WTC11 (cell line): Measurements from ENCODE around the gene URAD. TPM values are rescaled to one million over a fixed set of nuclear protein-coding genes. Genes with fewer than 3 reads are reported as not detected.
"Not testable (repeated sequence)": the region's sequence is repeated elsewhere in the genome, so short reads cannot be mapped to it uniquely, and the experiment has no call there.

Experiments
- ATAC-seq: fragments of 200-7000 bp; cut with Tn5 transposase; 2 replicates; pipeline ENCODE4 v1.10.0; 2021; ENCODE audit warnings: mild to moderate bottlenecking, moderate library complexity
- CTCF ChIA-PET: fragments of 300-600 bp; sonication (Branson Sonifier 250); formaldehyde crosslinking; loops from one replicate; lab custom pipeline; 2021; ENCODE audit warnings: antibody characterized with exemption; lab: Charles Lee
- POLR2A ChIA-PET: fragments of 350-600 bp; sonication (Branson Sonifier 250); formaldehyde crosslinking; loops from one replicate; lab custom pipeline; 2021; ENCODE audit warnings: antibody characterized with exemption; lab: Charles Lee
- DNase-seq: peaks from one replicate; pipeline ENCODE4 v3.0.0; 2021; ENCODE audit warnings: low spot score
- H3K27ac Mint-ChIP-seq: 2 replicates; pipeline ENCODE4 v1.8.0; 2021; ENCODE audit warnings: mixed read lengths
- H3K27me3 Mint-ChIP-seq: 2 replicates; pipeline ENCODE4 v1.8.0; 2021; ENCODE audit warnings: low read depth, mild to moderate bottlenecking, moderate library complexity, mixed read lengths
- H3K36me3 Mint-ChIP-seq: 2 replicates; pipeline ENCODE4 v1.8.0; 2021; ENCODE audit warnings: mixed read lengths
- H3K4me1 Mint-ChIP-seq: 2 replicates; pipeline ENCODE4 v1.8.0; 2022; ENCODE audit warnings: mixed read lengths
- H3K4me3 Mint-ChIP-seq: 2 replicates; pipeline ENCODE4 v1.8.0; 2021; ENCODE audit warnings: mild to moderate bottlenecking, moderate library complexity, mixed read lengths
- H3K9me3 Mint-ChIP-seq: 2 replicates; pipeline ENCODE4 v1.8.0; 2021; ENCODE audit warnings: mixed read lengths
- CREB1 ChIP-seq: sonication (generic); formaldehyde crosslinking; IDR thresholded peaks from 2 replicates; pipeline ENCODE4 v1.8.0; 2023; ENCODE audit warnings: mild to moderate bottlenecking, missing genetic modification reagents
- ESRRA ChIP-seq: sonication (generic); formaldehyde crosslinking; IDR thresholded peaks from 2 replicates; pipeline ENCODE4 v1.8.1; 2022; ENCODE audit warnings: mild to moderate bottlenecking, missing genetic modification reagents, borderline replicate concordance
- FOXK1 ChIP-seq: sonication (generic); formaldehyde crosslinking; IDR thresholded peaks from 2 replicates; pipeline ENCODE4 v1.8.0; 2022; ENCODE audit warnings: mild to moderate bottlenecking, moderate library complexity, missing genetic modification reagents
- GTF2I ChIP-seq: fragments of 250-450 bp; sonication (Bioruptor Pico); conservative IDR thresholded peaks from 2 replicates; pipeline ENCODE4 v1.4.0; 2021; ENCODE audit warnings: mild to moderate bottlenecking
- MXD4 ChIP-seq: fragments of 250-450 bp; sonication (Bioruptor Pico); IDR thresholded peaks from 2 replicates; pipeline ENCODE4 v1.8.0; 2021; ENCODE audit warnings: mild to moderate bottlenecking, moderate library complexity, borderline replicate concordance
- OVOL2 ChIP-seq: fragments of 250-450 bp; sonication (Bioruptor Pico); IDR thresholded peaks from 2 replicates; pipeline ENCODE4 v1.9.0; 2021; ENCODE audit warnings: mild to moderate bottlenecking, borderline replicate concordance
- RELA ChIP-seq: sonication (generic); formaldehyde crosslinking; IDR thresholded peaks from 2 replicates; pipeline ENCODE4 v1.8.1; 2022; ENCODE audit warnings: missing genetic modification reagents, mild to moderate bottlenecking, borderline replicate concordance
- RORB ChIP-seq: fragments of 250-450 bp; sonication (Bioruptor Pico); IDR thresholded peaks from 2 replicates; pipeline ENCODE4 v1.9.0; 2021; ENCODE audit warnings: mild to moderate bottlenecking
- SMAD4 ChIP-seq: sonication (generic); formaldehyde crosslinking; IDR thresholded peaks from 2 replicates; pipeline ENCODE4 v1.8.0; 2022; ENCODE audit warnings: mild to moderate bottlenecking, missing genetic modification reagents
- SOX15 ChIP-seq: fragments of 250-450 bp; sonication (Bioruptor Pico); IDR thresholded peaks from 2 replicates; pipeline ENCODE4 v1.9.0; 2021; ENCODE audit warnings: mild to moderate bottlenecking
- TP53 ChIP-seq: sonication (generic); formaldehyde crosslinking; IDR thresholded peaks from 2 replicates; pipeline ENCODE4 v1.8.1; 2023; ENCODE audit warnings: mild to moderate bottlenecking, missing genetic modification reagents
- ZBTB21 ChIP-seq: sonication (generic); formaldehyde crosslinking; IDR thresholded peaks from 2 replicates; pipeline ENCODE4 v1.8.1; 2023; ENCODE audit warnings: mild to moderate bottlenecking, missing genetic modification reagents, borderline replicate concordance
- ZNF232 ChIP-seq: sonication (generic); formaldehyde crosslinking; IDR thresholded peaks from 2 replicates; pipeline ENCODE4 v1.8.0; 2022; ENCODE audit warnings: mild to moderate bottlenecking, missing genetic modification reagents
- ZNF396 ChIP-seq: fragments of 250-450 bp; sonication (Bioruptor Pico); IDR thresholded peaks from 2 replicates; pipeline ENCODE4 v1.8.0; 2021; ENCODE audit warnings: mild to moderate bottlenecking, moderate library complexity, borderline replicate concordance
- total RNA-seq: library from RNA; stranded (reverse); gene quantifications from 3 replicates; pipeline ENCODE4 v1.2.3, GENCODE V29; 2021
- TF ChIP-seq, protein P1 (sequence below): fragments of 250-450 bp; sonication (Bioruptor Pico); IDR thresholded peaks from 2 replicates; pipeline ENCODE4 v1.9.0; 2021; ENCODE audit warnings: mild to moderate bottlenecking
- TF ChIP-seq, protein P2 (sequence below): sonication (generic); formaldehyde crosslinking; conservative IDR thresholded peaks from 2 replicates; pipeline ENCODE4 v1.8.1; 2023; ENCODE audit warnings: mild to moderate bottlenecking, low read depth, missing genetic modification reagents, moderate library complexity
- TF ChIP-seq, protein P3 (sequence below): sonication (generic); formaldehyde crosslinking; IDR thresholded peaks from 2 replicates; pipeline ENCODE4 v1.8.0; 2022; ENCODE audit warnings: mild to moderate bottlenecking, missing genetic modification reagents
- TF ChIP-seq, protein P4 (sequence below): sonication (generic); formaldehyde crosslinking; IDR thresholded peaks from 2 replicates; pipeline ENCODE4 v1.8.1; 2023; ENCODE audit warnings: mild to moderate bottlenecking, missing genetic modification reagents, moderate library complexity
- TF ChIP-seq, protein P5 (sequence below): fragments of 250-450 bp; sonication (Bioruptor Pico); conservative IDR thresholded peaks from 2 replicates; pipeline ENCODE4 v1.9.0; 2021; ENCODE audit warnings: mild to moderate bottlenecking
- TF ChIP-seq, protein P6 (sequence below): sonication (generic); formaldehyde crosslinking; IDR thresholded peaks from 2 replicates; pipeline ENCODE4 v1.8.1; 2023; ENCODE audit warnings: mild to moderate bottlenecking, moderate library complexity, missing genetic modification reagents
- TF ChIP-seq, protein P7 (sequence below): fragments of 250-450 bp; sonication (Bioruptor Pico); IDR thresholded peaks from 2 replicates; pipeline ENCODE4 v2.1.2; 2022; ENCODE audit warnings: mild to moderate bottlenecking, moderate library complexity

The URAD gene
- total RNA-seq, 1 experiment from 2014 or later: not detected

DNA sequence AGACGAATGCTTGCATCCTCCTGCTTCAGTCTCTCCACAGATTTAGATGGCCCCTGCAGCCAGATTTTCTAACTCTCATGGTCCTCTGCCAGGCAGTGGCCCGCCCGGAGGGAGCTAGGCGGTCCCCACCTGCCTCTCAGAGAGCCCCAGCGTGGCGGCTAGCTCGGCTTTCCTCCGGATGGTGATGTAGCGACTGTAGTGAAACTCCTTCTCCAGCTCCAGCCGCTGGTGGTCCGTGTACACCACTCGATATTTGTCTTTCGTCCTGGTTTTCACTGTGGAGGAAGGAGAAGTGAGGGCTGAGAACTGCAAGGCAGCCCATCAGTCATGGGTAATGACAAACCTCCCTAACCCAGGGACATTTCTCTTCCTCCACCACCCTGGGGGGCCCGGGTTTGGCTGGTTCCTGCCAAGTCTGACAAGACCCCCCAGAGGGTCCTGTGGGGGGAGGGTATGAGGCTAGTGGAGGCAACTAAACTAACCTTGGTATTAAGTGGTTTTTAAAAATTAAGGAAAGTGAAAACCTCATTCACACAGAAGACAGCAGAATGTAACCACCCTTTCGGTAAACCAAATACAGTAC is 23.7 kb downstream of the URAD start (continued):
- TF ChIP-seq, protein P1, sequence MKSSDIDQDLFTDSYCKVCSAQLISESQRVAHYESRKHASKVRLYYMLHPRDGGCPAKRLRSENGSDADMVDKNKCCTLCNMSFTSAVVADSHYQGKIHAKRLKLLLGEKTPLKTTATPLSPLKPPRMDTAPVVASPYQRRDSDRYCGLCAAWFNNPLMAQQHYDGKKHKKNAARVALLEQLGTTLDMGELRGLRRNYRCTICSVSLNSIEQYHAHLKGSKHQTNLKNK (CRISPR knock-in tag): no peak
- TF ChIP-seq ZBTB21 (no peak), RELA (no peak), FOXK1 (CRISPR knock-in tag) (no peak), TP53 (no peak), ZNF232 (CRISPR knock-in tag) (no peak), SOX15 (CRISPR knock-in tag) (no peak)
- TF ChIP-seq, protein P2, sequence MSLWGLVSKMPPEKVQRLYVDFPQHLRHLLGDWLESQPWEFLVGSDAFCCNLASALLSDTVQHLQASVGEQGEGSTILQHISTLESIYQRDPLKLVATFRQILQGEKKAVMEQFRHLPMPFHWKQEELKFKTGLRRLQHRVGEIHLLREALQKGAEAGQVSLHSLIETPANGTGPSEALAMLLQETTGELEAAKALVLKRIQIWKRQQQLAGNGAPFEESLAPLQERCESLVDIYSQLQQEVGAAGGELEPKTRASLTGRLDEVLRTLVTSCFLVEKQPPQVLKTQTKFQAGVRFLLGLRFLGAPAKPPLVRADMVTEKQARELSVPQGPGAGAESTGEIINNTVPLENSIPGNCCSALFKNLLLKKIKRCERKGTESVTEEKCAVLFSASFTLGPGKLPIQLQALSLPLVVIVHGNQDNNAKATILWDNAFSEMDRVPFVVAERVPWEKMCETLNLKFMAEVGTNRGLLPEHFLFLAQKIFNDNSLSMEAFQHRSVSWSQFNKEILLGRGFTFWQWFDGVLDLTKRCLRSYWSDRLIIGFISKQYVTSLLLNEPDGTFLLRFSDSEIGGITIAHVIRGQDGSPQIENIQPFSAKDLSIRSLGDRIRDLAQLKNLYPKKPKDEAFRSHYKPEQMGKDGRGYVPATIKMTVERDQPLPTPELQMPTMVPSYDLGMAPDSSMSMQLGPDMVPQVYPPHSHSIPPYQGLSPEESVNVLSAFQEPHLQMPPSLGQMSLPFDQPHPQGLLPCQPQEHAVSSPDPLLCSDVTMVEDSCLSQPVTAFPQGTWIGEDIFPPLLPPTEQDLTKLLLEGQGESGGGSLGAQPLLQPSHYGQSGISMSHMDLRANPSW (CRISPR knock-in tag): no peak

DNA sequence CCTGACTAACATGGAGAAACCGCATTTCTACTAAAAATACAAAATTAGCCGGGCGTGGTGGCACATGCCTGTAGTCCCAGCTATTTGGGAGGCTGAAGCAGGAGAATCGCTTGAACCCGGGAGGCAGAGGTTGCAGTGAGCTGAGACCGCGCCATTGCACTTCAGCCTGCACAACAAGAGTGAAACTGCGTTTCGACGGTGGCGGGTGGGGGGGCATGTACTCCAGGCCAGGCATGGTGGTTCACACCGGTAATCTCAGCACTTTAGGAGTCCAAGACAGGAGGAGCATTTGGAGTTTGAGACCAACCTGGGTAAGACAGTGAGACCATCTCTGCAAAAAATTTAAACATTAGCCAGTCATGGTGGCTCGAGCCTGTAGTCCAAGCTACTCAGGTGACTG is 24.3 kb downstream of the URAD start:
- POLR2A ChIA-PET: interaction anchor here (0.6 kb wide), 2 partner anchors 17 to 416 kb away, joined by 3 read pairs; no protein-coding TSS in a partner anchor
- CTCF ChIA-PET: interaction anchor here (0.7 to 4.2 kb wide), 4 partner anchors 20 to 602 kb away, joined by 3 to 22 read pairs (median 4); no protein-coding TSS in a partner anchor
- not testable (repeated sequence) for DNase-seq, H3K4me3 Mint-ChIP-seq, H3K36me3 Mint-ChIP-seq, ATAC-seq, H3K27ac Mint-ChIP-seq, H3K9me3 Mint-ChIP-seq
- Mint-ChIP-seq H3K27me3 (peaks cover 100% of the 10 kb centered on the region), H3K4me1 (peaks cover 59% of the 10 kb centered on the region)

DNA sequence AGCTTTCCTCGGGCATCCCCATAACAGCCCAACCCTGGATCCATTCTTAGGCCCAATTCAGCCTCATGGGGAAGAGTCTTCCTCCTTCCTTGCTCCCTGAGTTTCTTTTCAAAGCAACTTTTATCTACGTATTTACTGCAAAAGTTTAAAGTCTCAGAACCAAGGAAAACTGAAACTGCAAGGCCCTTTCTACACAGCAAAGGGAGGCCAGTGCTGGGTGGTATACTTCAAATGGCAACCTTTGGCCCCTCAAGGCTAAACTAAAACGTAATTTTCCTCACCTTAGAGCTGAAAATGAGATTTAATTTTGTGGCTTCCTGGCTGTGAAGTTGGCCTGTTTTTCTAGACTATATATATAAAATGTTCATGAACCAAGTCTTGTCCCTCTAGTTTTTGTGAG is 25.0 kb downstream of the URAD start:
- Mint-ChIP-seq H3K4me3 (no peak overlapping the region), H3K9me3 (no peaks in the 10 kb centered on the region), H3K27ac (no peak overlapping the region), H3K4me1 (peaks cover 57% of the 10 kb centered on the region), H3K36me3 (no peaks in the 10 kb centered on the region), H3K27me3 (peaks cover 100% of the 10 kb centered on the region)
- DNase-seq (no peak), ATAC-seq (no peak)
- TF ChIP-seq ESRRA (CRISPR knock-in tag): no peak
- TF ChIP-seq OVOL2 (CRISPR knock-in tag): no peak
- TF ChIP-seq SMAD4 (CRISPR knock-in tag): no peak
- TF ChIP-seq, protein P3, sequence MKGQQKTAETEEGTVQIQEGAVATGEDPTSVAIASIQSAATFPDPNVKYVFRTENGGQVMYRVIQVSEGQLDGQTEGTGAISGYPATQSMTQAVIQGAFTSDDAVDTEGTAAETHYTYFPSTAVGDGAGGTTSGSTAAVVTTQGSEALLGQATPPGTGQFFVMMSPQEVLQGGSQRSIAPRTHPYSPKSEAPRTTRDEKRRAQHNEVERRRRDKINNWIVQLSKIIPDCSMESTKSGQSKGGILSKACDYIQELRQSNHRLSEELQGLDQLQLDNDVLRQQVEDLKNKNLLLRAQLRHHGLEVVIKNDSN (CRISPR knock-in tag): no peak
- TF ChIP-seq, protein P4, sequence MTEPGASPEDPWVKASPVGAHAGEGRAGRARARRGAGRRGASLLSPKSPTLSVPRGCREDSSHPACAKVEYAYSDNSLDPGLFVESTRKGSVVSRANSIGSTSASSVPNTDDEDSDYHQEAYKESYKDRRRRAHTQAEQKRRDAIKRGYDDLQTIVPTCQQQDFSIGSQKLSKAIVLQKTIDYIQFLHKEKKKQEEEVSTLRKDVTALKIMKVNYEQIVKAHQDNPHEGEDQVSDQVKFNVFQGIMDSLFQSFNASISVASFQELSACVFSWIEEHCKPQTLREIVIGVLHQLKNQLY (CRISPR knock-in tag): no peak
- TF ChIP-seq, protein P5, sequence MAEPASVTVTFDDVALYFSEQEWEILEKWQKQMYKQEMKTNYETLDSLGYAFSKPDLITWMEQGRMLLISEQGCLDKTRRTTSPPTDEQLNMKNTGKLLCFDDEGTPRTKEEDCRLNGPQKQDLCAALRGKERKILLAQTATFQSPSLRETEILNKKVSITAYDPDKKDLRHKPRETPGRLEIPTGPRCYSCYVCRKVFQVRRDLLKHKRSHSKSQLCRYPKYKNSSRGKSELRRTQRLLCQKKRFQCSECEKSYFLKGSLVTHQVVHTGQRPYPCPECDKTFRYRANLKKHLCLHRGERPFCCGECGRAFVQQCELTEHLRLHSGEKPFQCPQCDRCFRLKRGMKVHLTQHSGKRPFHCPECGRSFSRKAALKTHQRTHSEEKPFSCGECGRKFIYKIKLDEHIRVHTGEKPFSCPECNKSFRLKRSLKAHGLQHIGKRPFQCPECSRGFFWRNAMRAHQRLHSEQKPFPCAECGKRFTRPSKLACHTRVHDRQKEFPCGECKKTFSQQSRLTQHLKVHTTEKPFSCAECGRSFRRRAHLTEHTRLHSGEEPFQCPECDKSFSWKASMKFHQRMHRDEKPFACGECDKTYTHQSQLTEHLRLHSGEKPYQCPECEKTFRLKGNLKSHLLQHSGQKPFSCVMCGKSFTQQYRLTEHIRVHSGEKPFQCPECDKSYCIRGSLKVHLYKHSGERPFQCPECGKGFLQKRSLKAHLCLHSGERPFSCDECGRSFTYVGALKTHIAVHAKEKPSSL (CRISPR knock-in tag): no peak
- TF ChIP-seq, protein P6, sequence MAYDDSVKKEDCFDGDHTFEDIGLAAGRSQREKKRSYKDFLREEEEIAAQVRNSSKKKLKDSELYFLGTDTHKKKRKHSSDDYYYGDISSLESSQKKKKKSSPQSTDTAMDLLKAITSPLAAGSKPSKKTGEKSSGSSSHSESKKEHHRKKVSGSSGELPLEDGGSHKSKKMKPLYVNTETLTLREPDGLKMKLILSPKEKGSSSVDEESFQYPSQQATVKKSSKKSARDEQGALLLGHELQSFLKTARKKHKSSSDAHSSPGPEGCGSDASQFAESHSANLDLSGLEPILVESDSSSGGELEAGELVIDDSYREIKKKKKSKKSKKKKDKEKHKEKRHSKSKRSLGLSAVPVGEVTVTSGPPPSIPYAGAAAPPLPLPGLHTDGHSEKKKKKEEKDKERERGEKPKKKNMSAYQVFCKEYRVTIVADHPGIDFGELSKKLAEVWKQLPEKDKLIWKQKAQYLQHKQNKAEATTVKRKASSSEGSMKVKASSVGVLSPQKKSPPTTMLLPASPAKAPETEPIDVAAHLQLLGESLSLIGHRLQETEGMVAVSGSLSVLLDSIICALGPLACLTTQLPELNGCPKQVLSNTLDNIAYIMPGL (CRISPR knock-in tag): no peak
- TF ChIP-seq, protein P1 (CRISPR knock-in tag): no peak
- no peak for TF ChIP-seq SOX15 (CRISPR knock-in tag)
- TF ChIP-seq RORB (CRISPR knock-in tag): no peak
- no peak for TF ChIP-seq GTF2I
- TF ChIP-seq ZNF396 (CRISPR knock-in tag): no peak
- TF ChIP-seq MXD4 (CRISPR knock-in tag): no peak
- TF ChIP-seq, protein P7, sequence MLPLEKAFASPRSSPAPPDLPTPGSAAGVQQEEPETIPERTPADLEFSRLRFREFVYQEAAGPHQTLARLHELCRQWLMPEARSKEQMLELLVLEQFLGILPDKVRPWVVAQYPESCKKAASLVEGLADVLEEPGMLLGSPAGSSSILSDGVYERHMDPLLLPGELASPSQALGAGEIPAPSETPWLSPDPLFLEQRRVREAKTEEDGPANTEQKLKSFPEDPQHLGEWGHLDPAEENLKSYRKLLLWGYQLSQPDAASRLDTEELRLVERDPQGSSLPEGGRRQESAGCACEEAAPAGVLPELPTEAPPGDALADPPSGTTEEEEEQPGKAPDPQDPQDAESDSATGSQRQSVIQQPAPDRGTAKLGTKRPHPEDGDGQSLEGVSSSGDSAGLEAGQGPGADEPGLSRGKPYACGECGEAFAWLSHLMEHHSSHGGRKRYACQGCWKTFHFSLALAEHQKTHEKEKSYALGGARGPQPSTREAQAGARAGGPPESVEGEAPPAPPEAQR (CRISPR knock-in tag): no peak
- no peak for TF ChIP-seq CREB1
- POLR2A ChIA-PET: no interaction called here
- CTCF ChIA-PET: interaction anchor here (1.3 to 3.6 kb wide), 5 partner anchors 10 to 601 kb away, joined by 4 to 46 read pairs (median 10); no protein-coding TSS in a partner anchor
